ENCODE measurements around the gene POLR2H. TPM values are rescaled to one million over a fixed set of nuclear protein-coding genes. Genes with fewer than 3 reads are reported as not detected.

Gene POLR2H
- total and polyA plus RNA-seq, 2 donors from 2014 or later: 82.0 to 157 TPM

DNA sequence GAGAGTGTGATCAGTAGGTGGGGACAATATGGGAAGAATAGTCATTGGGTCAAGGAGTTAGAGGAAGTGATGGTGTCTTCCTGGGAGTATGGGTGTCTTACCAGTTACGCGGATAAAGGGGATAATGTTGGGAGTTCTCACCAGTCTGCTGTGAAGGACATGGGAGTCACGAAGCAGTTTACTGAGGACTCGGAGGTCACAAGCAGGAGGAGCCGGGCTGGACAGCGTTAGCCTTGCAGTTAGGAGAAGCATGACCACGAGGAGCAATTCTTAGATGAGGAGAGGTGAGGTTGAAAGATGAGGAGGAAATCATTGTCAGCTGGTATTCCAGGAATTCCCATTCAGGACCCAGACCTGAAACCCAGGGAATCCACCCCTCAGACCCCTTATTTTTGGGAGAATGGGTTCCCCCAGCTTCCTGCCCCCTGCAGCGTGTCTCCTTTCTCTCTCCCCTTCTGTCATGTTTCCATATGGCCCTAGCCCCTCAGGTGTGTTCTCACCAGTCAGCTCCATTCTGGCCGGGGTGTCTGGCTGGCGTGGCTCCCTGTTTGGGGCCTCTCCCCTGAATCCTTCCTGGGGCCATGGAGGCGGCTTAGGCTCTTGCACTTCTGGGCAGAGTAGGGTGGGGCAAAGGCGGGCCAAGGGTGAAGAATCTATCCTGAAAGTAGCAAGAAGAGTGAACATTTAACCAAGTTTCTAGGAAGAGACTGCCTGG is 14.4 kb downstream of the POLR2H start:
- peaks cover 2% of the 10 kb centered on the region for H3K27me3 ChIP-seq (ENCODE audit: control insufficient read depth, insufficient read depth, low read length)
- intact Hi-C loops (cut with DNase I): loop anchor here (10.0 kb wide), 1 partner anchor 169 kb away; no protein-coding TSS in a partner anchor
- H3K4me3 ChIP-seq (ENCODE audit: low read length in 3 of 3): no peak overlapping the region
- H3K27ac ChIP-seq (ENCODE audit: low read depth in 2 of 2, low read length in 2 of 2): no peak overlapping the region
- DNase-seq: no peak
- H3K9me3 ChIP-seq (ENCODE audit: control insufficient read depth in 2 of 3, insufficient read depth in 1 of 3, low read length in 3 of 3): no peaks in the 10 kb centered on the region
- H3K36me3 ChIP-seq (ENCODE audit: control insufficient read depth in 2 of 3, insufficient read depth in 3 of 3, low read length in 3 of 3): no peaks in the 10 kb centered on the region
- peaks cover 2 to 22% (median 4%) of the 10 kb centered on the region in 3 donors for H3K4me1 ChIP-seq (ENCODE audit: control insufficient read depth in 2 of 3, insufficient read depth in 2 of 3, low read depth in 1 of 3, low read length in 3 of 3)
- no peak overlapping the region for H3K9ac ChIP-seq (ENCODE audit: low read length in 3 of 3)
- no peak for FAIRE-seq
- TF ChIP-seq, protein P1, sequence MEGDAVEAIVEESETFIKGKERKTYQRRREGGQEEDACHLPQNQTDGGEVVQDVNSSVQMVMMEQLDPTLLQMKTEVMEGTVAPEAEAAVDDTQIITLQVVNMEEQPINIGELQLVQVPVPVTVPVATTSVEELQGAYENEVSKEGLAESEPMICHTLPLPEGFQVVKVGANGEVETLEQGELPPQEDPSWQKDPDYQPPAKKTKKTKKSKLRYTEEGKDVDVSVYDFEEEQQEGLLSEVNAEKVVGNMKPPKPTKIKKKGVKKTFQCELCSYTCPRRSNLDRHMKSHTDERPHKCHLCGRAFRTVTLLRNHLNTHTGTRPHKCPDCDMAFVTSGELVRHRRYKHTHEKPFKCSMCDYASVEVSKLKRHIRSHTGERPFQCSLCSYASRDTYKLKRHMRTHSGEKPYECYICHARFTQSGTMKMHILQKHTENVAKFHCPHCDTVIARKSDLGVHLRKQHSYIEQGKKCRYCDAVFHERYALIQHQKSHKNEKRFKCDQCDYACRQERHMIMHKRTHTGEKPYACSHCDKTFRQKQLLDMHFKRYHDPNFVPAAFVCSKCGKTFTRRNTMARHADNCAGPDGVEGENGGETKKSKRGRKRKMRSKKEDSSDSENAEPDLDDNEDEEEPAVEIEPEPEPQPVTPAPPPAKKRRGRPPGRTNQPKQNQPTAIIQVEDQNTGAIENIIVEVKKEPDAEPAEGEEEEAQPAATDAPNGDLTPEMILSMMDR (IDR thresholded peaks at IDR 0.05; ENCODE audit: borderline replicate concordance, extremely low read depth, insufficient read depth): no peak

DNA sequence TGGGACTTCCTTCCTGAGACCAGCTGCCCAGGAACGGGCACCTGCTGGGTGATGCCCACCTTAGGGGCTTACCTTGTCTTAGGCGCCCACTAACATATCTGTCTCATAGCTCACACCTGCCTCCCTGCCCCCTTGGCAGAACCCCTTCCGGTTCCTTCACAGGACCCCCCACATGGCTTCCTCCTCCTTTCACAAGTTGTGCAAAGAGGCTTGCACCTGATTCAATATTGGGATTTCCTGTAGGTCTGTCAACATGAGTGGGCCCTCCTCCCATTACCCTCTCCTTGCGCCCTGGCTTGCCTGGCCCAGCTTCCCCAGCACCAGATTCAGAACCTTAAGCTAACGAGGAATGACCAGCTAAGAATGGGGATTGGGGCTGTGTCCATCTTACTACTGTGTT is 15.9 kb downstream of the POLR2H start:
- H3K4me3 ChIP-seq (ENCODE audit: low read length in 3 of 3): peak overlapping the region in 2 of 3 donors; percentile 9 to 48
- intact Hi-C loops (cut with DNase I): loop anchor here (10.0 kb wide), 1 partner anchor 167 kb away; no protein-coding TSS in a partner anchor
- peak overlapping the region in 1 of 2 donors; percentile 75 for H3K27ac ChIP-seq (ENCODE audit: low read depth in 2 of 2, low read length in 2 of 2)
- no peak overlapping the region for H3K9ac ChIP-seq (ENCODE audit: low read length in 3 of 3)
- peaks cover 4% of the 10 kb centered on the region for H3K27me3 ChIP-seq (ENCODE audit: control insufficient read depth, insufficient read depth, low read length)
- no peaks in the 10 kb centered on the region for H3K36me3 ChIP-seq (ENCODE audit: control insufficient read depth in 2 of 3, insufficient read depth in 3 of 3, low read length in 3 of 3)
- TF ChIP-seq, protein P1 (IDR thresholded peaks at IDR 0.05; ENCODE audit: borderline replicate concordance, extremely low read depth, insufficient read depth): no peak
- DNase-seq (no peak), FAIRE-seq (no peak)
- no peaks in the 10 kb centered on the region for H3K9me3 ChIP-seq (ENCODE audit: control insufficient read depth in 2 of 3, insufficient read depth in 1 of 3, low read length in 3 of 3)
- peaks cover 2 to 24% (median 4%) of the 10 kb centered on the region in 3 donors for H3K4me1 ChIP-seq (ENCODE audit: control insufficient read depth in 2 of 3, insufficient read depth in 2 of 3, low read depth in 1 of 3, low read length in 3 of 3)

DNA sequence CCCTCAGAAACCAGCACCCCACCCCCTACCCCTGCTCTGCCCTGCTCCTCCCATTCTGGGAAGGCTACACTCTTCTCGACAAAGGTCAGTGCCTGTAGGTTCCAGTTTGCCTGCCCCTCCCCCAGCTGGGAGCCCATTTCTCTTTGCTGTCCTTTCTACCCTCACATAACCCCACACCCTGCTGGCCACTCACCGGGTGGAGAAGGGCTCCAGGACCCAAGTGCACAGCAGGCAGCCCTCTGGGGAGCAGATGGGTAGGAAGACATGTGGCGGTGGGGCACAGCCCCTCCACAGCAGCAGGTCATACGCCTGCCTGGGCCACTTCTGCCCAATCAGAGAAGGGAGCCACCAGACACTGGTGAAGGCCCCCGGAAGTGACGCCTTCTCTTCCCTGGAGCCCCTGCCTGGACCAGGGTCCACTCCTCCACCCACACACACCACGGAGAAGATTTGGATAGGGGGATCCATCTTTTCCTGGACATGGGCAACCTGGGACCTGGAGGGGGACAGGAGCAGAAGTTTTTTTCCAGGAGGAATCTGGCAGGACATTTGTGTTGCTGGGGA is 16.5 kb downstream of the POLR2H start, which contains the start of gene THPO:
Gene THPO, minus strand, starts transcription at position 326 of the 564 bp plus-strand sequence. CDS start 1,948 bp downstream, outside the sequence.
- Histone ChIP-seq H3K36me3 (ENCODE audit: control insufficient read depth in 2 of 3, insufficient read depth in 3 of 3, low read length in 3 of 3) (no peaks in the 10 kb centered on the region), H3K27me3 (ENCODE audit: control insufficient read depth, insufficient read depth, low read length) (peaks cover 4% of the 10 kb centered on the region), H3K27ac (ENCODE audit: low read depth in 2 of 2, low read length in 2 of 2) (peak within 1 kb of the TSS; percentile 65 to 86), H3K4me1 (ENCODE audit: control insufficient read depth in 2 of 3, insufficient read depth in 2 of 3, low read depth in 1 of 3, low read length in 3 of 3) (peaks cover 2 to 24% (median 4%) of the 10 kb centered on the region in 3 donors), H3K4me3 (ENCODE audit: low read length in 3 of 3) (peak within 1 kb of the TSS in 2 of 3 donors; percentile 25 to 48), H3K9me3 (ENCODE audit: control insufficient read depth in 2 of 3, insufficient read depth in 1 of 3, low read length in 3 of 3) (no peaks in the 10 kb centered on the region), H3K9ac (ENCODE audit: low read length in 3 of 3) (peak within 1 kb of the TSS in 1 of 3 donors; percentile 51)
- no peak for FAIRE-seq
- TF ChIP-seq, protein P1 (IDR thresholded peaks at IDR 0.05; ENCODE audit: borderline replicate concordance, extremely low read depth, insufficient read depth): no peak
- peak in 4 of 5 donors; percentile 31 to 92 (median 58) for DNase-seq
- intact Hi-C loops (cut with DNase I): loop anchor here (10.0 kb wide), 1 partner anchor 167 kb away; no protein-coding TSS in a partner anchor

All from kidney (tissue), 14 donors.